Transverse colon (tissue), 4 donors: ENCODE results near the gene HLA-A. TPM values are rescaled to one million over a fixed set of nuclear protein-coding genes. Genes with fewer than 3 reads are reported as not detected.
A peak's percentile ranks its signal among the peaks of the same experiment; 100 is the strongest.

ENCODE experiments used
- DNase-seq: peaks from one replicate; pipeline ENCODE4 v3.0.0-alpha.2; 2019
- H3K27ac ChIP-seq, 4 donors: fragments of 200-600 bp; sonication (generic); 2 replicates each; pipeline ENCODE4 v1.5.1; 2016 to 2018; ENCODE audit warnings: inconsistent platforms in 4 of 4
- H3K27me3 ChIP-seq: fragments of 200-600 bp; sonication (generic); 2 replicates; pipeline ENCODE4 v1.5.1; 2017; ENCODE audit warnings: inconsistent platforms
- H3K36me3 ChIP-seq, 4 donors: fragments of 200-600 bp; sonication (generic); 2 replicates each; pipeline ENCODE4 v1.5.1; 2017 to 2019; ENCODE audit warnings: inconsistent platforms in 4 of 4
- H3K4me1 ChIP-seq, 4 donors: fragments of 200-600 bp; sonication (generic); 2 replicates each; pipeline ENCODE4 v1.5.1; 2017 to 2020; ENCODE audit warnings: inconsistent platforms in 4 of 4
- H3K4me3 ChIP-seq, 4 donors: fragments of 200-600 bp; sonication (generic); 1 replicate in 1 of 4; 2 replicates in 3 of 4; pipeline versions ENCODE4 v1.5.1 to v1.6.1; 2017 to 2019; ENCODE audit warnings: inconsistent platforms in 4 of 4
- H3K9me3 ChIP-seq, 2 donors: fragments of 200-600 bp; sonication (generic); 2 replicates each; pipeline ENCODE4 v1.5.1; 2017 to 2019; ENCODE audit warnings: inconsistent platforms in 2 of 2
- EP300 ChIP-seq: sonication (generic); formaldehyde crosslinking; IDR thresholded peaks from one replicate; pipeline ENCODE4 v1.6.1; 2017; ENCODE audit warnings: antibody characterized with exemption, low read depth
- POLR2A ChIP-seq: fragments of 450-650 bp; IDR thresholded peaks from one replicate; pipeline ENCODE4 v1.6.1; 2016; ENCODE audit warnings: antibody characterized with exemption, mild to moderate bottlenecking, moderate library complexity
- POLR2AphosphoS5 ChIP-seq, 3 donors: sonication (generic); formaldehyde crosslinking; IDR thresholded peaks; one replicate each; pipeline ENCODE4 v1.6.1; 2016; ENCODE audit warnings: antibody characterized with exemption in 3 of 3
- WGBS, 2 donors: methylation state at CpG; one replicate each; pipeline ENCODE4 v1.1.5; 2018; ENCODE audit warnings: low coverage in 1 of 2; 5-methylcytosine and 5-hydroxymethylcytosine counted together
- in situ Hi-C, 4 donors: fragments of 200-750 bp; cut with MboI; loops; one replicate each; pipeline versions ENCODE4 v1.15.0 to v1.15.1; 2017; ENCODE audit warnings: low sequenced_read_pairs in 3 of 4, low pct_ligation_motif_present in 1 of 4, low pct_unique_long_range_greater_than_20kb in 1 of 4
- intact Hi-C: fragments of 100-400 bp; cut with DNase I; formaldehyde crosslinking; loops from one replicate; pipeline ENCODE4 v1.15.1; 2023; ENCODE audit warnings: low total_unique reads
- total RNA-seq, 4 donors: library from RNA; depleted of rRNA; stranded (reverse); fragments of >200 nt; gene quantifications; one replicate each; pipeline ENCODE4 v1.1.0, GENCODE V29; 2016
- TF ChIP-seq, protein P1 (sequence below), 5 experiments: fragments of 200-600 bp in 3 of 5; fragments of 450-650 bp in 2 of 5; sonication (generic) in 3 of 5; IDR thresholded peaks; 1 replicate in 2 of 5; 2 replicates in 3 of 5; pipeline ENCODE4 v1.5.1; 2016 to 2017; ENCODE audit warnings: antibody characterized with exemption in 5 of 5, inconsistent platforms in 3 of 5, mild to moderate bottlenecking in 2 of 5, moderate library complexity in 1 of 5

HLA-A gene
- total RNA-seq: 1,000 to 10,000 TPM in 3 of 4 donors, 100 to 1,000 TPM in 1; 733 to 1,932 (median 1,470) TPM

DNA sequence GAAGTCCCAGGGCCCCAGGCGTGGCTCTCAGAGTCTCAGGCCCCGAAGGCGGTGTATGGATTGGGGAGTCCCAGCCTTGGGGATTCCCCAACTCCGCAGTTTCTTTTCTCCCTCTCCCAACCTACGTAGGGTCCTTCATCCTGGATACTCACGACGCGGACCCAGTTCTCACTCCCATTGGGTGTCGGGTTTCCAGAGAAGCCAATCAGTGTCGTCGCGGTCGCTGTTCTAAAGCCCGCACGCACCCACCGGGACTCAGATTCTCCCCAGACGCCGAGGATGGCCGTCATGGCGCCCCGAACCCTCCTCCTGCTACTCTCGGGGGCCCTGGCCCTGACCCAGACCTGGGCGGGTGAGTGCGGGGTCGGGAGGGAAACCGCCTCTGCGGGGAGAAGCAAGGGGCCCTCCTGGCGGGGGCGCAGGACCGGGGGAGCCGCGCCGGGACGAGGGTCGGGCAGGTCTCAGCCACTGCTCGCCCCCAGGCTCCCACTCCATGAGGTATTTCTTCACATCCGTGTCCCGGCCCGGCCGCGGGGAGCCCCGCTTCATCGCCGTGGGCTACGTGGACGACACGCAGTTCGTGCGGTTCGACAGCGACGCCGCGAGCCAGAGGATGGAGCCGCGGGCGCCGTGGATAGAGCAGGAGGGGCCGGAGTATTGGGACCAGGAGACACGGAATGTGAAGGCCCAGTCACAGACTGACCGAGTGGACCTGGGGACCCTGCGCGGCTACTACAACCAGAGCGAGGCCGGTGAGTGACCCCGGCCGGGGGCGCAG, at the start of gene HLA-A:
Gene HLA-A (plus strand): TSS at position 258 of the 778 bp plus-strand sequence. CDS start 22 bp downstream, at position 280.
- peak within 1 kb of the TSS; percentile 83 to 95 (median 94) for H3K27ac ChIP-seq
- H3K27me3 ChIP-seq: no peaks in the 10 kb centered on the region
- WGBS, 2 donors: 0% methylated on average over 52 of the region's 68 CpGs; no CpG with 5 or more reads in 1 of the 2 donors
- TF ChIP-seq EP300 (no peak), POLR2AphosphoS5 (IDR thresholded peaks at IDR 0.05) (peak; percentile 83 to 93 (median 89)), POLR2A (peak; percentile 96)
- TF ChIP-seq, protein P1, sequence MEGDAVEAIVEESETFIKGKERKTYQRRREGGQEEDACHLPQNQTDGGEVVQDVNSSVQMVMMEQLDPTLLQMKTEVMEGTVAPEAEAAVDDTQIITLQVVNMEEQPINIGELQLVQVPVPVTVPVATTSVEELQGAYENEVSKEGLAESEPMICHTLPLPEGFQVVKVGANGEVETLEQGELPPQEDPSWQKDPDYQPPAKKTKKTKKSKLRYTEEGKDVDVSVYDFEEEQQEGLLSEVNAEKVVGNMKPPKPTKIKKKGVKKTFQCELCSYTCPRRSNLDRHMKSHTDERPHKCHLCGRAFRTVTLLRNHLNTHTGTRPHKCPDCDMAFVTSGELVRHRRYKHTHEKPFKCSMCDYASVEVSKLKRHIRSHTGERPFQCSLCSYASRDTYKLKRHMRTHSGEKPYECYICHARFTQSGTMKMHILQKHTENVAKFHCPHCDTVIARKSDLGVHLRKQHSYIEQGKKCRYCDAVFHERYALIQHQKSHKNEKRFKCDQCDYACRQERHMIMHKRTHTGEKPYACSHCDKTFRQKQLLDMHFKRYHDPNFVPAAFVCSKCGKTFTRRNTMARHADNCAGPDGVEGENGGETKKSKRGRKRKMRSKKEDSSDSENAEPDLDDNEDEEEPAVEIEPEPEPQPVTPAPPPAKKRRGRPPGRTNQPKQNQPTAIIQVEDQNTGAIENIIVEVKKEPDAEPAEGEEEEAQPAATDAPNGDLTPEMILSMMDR (IDR thresholded peaks at IDR 0.05): peak in 1 of 5 experiments; percentile 9
- peak within 1 kb of the TSS; percentile 46 to 79 (median 72) for H3K4me3 ChIP-seq
- intact Hi-C loops (loop anchor here (2.0 kb wide), 1 partner anchor 34 kb away; no protein-coding TSS in a partner anchor), in situ Hi-C loops (no loop called here)
- no peaks in the 10 kb centered on the region for H3K9me3 ChIP-seq
- peak; percentile 96 for DNase-seq
- H3K4me1 ChIP-seq: peaks cover 0 to 25% (median 5%) of the 10 kb centered on the region in 4 donors
- no peaks in the 10 kb centered on the region for H3K36me3 ChIP-seq

DNA sequence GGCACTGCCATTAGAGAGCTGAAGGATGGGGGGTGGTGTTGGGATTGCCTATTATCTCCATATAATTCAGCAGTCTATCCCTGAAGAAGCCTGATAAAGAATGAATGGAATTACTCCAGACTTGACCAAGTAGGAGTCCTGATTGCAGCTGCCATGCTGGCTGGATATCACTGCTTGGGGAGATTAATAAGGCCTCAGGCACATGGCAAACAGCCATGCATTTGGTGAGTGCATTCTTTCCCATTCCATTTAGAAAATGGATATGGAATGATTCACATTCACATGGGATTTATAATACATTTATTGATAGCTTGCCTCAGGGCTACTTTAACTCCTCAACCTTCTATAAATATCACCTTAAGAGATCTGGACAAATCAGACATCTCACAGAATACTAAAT, 49.6 kb upstream of the HLA-A start:
- DNase-seq: no peak
- Histone ChIP-seq H3K4me3 (no peak overlapping the region), H3K4me1 (no peaks in the 10 kb centered on the region), H3K27me3 (no peaks in the 10 kb centered on the region), H3K27ac (no peak overlapping the region), H3K9me3 (no peaks in the 10 kb centered on the region), H3K36me3 (no peaks in the 10 kb centered on the region)
- TF ChIP-seq POLR2AphosphoS5 (IDR thresholded peaks at IDR 0.05) (no peak), POLR2A (no peak), EP300 (no peak)
- TF ChIP-seq, protein P1 (IDR thresholded peaks at IDR 0.05): no peak
- in situ Hi-C loops: no loop called here
- intact Hi-C loops: no loop called here

DNA sequence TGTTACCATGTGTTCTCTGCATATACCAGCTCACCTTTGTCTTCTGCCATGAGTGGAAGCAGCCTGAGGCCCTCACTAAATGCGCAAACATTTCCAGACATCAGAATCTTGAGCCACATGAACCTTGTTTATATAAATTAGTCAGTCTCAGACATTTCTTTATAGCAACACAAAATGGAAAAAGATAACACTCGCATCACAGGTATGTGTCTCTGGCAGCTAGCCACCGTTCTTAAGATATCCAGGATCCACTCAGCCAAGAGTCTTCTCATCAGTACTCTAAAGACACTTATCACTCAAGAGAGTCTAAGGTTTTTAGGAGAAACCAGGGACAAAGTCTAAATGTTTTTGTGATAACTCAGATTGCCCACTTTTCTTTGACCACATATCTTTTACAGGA, 43.1 kb upstream of the HLA-A start:
- H3K9me3 ChIP-seq: no peaks in the 10 kb centered on the region
- WGBS, 2 donors: 86 to 100% methylated on average over 3 of the region's 3 CpGs

DNA sequence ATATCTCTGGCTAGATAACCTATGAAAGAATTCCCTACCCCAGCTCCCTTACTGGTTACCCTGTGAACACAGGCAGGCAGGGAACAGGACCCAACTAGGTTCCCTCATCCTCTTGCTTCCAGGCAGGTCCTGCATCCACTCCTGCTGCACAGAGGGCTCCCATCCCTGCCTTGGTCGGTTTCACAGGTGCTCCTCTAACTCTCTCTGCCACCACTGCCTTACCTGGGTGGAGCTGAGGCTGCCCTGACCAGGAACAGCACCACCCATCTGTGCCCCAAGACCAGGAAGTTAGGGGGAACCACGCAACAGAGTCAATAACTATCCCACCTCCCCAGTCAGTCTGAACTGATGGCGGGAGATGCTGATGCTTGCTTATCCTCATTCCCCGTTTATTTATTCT, 37.0 kb upstream of the HLA-A start:
- Histone ChIP-seq H3K4me3 (no peak overlapping the region), H3K36me3 (no peaks in the 10 kb centered on the region), H3K4me1 (no peaks in the 10 kb centered on the region), H3K9me3 (no peaks in the 10 kb centered on the region), H3K27me3 (no peaks in the 10 kb centered on the region), H3K27ac (no peak overlapping the region)
- in situ Hi-C loops: no loop called here
- no peak for TF ChIP-seq POLR2AphosphoS5 (IDR thresholded peaks at IDR 0.05)
- no peak for TF ChIP-seq POLR2A
- TF ChIP-seq EP300: no peak
- TF ChIP-seq, protein P1 (IDR thresholded peaks at IDR 0.05): no peak
- intact Hi-C loops: no loop called here
- 65 to 72% methylated on average over 3 to 4 of the region's 4 CpGs for WGBS, 2 donors
- no peak for DNase-seq

More for the DNA sequence above, 43.1 kb upstream of the HLA-A start:
- intact Hi-C loops: no loop called here
- Histone ChIP-seq H3K4me3 (no peak overlapping the region), H3K27me3 (no peaks in the 10 kb centered on the region), H3K36me3 (no peaks in the 10 kb centered on the region), H3K27ac (no peak overlapping the region), H3K4me1 (no peaks in the 10 kb centered on the region)
- in situ Hi-C loops: no loop called here
- TF ChIP-seq POLR2AphosphoS5 (IDR thresholded peaks at IDR 0.05) (no peak), POLR2A (no peak), EP300 (no peak)
- TF ChIP-seq, protein P1 (IDR thresholded peaks at IDR 0.05): no peak
- no peak for DNase-seq
